ENCODE results near the gene SLC22A23.
A peak's percentile ranks its signal among the peaks of the same experiment; 100 is the strongest.

The SLC22A23 gene

GRCh38 chr6:3373597-3374203 lies 83.2 kb downstream of the SLC22A23 start:
- no peak for DNase-seq

- DNase-seq = no peak
These were observed 83.8 kb downstream of the SLC22A23 start for GRCh38 chr6:3372912-3373554.

- DNase-seq = peak in 1 of 58 donors; percentile 21
These were observed 84.5 kb downstream of the SLC22A23 start for GRCh38 chr6:3372184-3372846.

DNA sequence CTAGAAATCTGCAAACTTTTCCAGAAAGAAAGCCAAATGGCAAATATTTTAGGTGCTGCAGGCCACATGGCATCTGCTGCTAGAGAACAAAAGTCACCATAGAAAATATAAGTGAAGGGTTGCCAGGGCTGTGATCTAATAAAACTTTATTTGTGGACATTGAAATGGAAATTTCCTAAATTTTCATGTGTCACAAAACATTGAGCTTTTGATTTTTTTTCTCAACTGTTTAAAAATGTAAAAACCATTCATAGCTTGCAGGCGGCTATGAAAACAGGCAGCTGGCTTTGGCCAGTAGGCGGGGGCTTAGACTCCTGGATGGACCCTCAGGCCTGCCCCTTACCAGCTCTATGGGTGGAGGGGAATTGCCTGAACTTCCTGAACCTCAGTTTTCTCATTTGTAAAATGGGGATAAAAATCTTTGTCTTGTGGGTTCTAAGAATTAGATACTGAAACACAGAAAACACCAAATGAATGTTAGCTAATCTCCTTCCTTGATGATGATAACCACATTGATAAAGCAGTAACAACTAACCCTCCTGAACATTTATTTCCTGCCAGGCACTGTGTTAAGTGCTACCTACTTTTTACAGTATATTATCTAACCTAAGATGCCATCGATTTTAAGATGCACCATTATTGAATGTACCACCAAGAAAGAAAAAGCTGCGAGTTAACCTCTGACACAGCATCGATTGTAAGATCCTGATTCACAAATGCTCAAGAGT lies 85.5 kb downstream of the SLC22A23 start:
- no peak for DNase-seq

- DNase-seq = no peak
These were observed 86.3 kb downstream of the SLC22A23 start for GRCh38 chr6:3370361-3371221.

DNA sequence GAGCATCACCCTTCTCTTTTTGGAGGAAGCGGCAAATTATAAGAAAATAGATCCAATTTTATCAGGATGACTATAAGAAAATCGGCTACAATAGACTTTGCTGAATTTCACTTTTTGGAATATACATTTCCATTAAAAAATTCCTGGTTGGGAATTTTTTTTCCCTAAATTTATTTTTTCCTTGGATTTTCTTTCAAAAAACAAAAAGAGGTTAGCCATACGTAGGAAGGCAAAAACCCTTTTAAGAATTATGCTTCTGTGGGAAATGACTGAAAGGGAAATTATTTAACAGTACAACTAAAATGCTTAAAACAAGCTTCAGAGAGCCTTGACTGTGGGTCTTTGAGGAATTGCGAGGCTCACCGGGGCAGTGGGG lies 86.9 kb downstream of the SLC22A23 start:
- DNase-seq = no peak

GRCh38 chr6:3368685-3369084 lies 88.2 kb downstream of the SLC22A23 start:
- peak in 2 of 58 donors; percentile 18 to 25 for DNase-seq

DNA sequence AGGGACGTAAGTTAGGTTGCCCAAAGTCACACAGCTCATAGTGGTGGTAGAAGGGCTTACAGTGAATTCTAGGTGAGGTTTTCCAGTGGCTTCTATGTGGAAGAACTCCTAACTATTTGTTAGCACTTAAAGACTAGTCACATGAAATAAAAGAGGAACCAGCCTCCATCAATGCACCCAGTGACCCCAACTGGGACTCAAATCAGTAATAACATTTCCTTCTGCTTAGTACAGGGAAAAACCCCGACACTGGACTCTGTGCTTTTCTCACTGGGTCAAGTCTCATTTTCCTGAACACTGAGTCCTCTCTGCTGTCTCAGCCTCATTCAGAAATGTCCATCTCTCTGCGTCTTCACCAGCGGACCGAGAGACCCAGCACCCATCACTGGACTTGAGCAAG lies 89.2 kb downstream of the SLC22A23 start:
- DNase-seq = no peak

GRCh38 chr6:3366596-3367413 lies 90.0 kb downstream of the SLC22A23 start:
- DNase-seq = no peak

DNA sequence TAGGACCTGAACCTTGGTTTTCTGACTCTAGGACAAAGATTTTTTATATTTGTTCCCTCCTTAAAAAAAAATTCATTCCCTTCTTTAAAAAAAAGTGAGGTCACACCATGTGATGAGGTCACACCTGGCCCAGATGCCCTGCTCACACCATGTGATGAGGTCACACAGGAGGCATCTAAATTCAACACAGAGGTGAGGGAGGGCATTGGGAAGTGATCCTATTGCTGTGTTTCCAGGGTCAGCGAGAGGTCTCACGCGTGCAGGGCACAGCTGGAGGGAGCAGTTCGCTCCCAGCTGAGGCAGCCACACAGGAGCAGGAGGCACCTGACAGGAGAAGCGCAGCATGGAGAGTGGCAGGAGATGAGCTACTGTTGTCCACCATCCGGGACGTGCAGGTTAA lies 92.5 kb downstream of the SLC22A23 start:
- no peak for DNase-seq

GRCh38 chr6:3363296-3364025 lies 93.4 kb downstream of the SLC22A23 start:
- DNase-seq = no peak

DNA sequence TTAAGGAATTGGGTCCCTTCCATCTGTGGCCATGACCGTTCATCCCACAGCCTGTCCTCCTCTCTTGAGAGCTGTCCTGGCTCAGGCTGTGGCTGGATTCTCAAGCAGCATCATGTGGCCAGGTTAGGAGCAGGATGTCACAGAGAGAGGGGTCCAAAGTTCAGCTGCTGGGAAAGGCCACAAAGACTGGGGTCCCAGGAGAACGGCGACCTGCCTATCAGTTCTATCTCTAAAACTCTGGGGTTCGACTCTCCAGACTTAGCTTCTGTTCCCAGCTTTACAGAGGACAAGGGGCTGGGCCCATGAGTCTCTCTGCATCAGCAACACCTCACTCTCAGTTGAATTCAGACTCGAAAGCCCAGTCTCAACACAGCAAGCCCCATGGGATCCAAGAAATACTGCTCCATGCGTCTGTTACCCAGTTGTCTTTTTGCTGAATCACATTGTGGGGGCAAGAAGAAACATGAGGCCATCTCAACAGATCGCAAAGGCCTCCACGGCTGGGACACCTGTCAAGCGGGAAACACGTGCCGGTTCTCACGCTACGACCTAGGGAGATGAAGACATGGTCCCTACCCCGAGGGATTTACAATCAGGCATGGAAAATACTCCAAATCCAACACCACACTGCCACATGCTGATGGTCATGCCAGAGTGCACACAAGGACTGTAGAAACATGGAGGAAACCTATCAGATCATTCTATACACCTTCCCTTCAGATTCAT lies 95.4 kb downstream of the SLC22A23 start:
- DNase-seq = no peak

DNA sequence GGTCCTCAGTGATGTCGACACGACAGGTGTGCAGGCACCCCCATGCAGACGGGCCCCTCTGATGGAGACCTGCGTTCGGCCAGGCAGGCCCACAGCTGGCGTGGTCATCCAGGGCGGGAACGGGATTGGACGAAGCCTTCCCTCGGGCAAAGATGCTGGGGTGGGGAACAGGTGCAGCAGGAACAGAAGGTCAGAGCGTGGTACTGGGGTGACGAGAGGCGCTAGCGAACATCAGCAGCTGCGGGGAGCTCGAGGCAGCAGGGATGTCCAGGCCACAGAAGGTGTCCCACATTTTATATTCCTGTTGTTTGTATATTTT lies 96.2 kb downstream of the SLC22A23 start:
- DNase-seq = no peak

- no peak for DNase-seq
These were observed 96.7 kb downstream of the SLC22A23 start for GRCh38 chr6:3359973-3360726.

DNA sequence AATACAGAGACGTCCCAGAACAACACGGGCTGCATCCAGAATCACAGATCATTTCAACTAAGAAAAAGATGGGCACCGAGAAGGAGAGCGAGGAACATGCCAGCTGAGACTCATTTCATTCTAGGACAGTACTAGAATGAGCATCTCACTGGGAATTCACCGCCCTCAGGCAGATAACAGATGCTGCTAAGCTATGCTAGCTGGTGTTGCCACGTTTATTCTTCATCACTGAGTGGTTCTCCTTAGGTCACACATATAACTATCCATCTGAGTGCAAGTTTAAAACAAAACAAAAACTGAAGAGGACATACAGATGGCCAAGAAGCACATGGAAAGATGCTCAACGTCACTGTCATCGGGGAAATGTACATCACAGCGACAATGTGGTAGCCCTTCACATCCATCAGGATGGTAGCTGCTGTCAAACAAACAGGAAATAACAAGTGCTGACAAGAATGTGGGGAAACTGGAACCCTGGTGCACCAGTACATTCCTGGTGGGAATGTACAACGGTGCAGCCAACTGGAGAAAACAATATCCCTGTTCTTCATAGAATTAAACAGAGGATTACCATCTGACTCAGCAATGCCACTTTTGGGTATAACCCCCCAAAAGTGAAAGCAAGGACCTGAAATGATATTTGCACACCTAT lies 97.6 kb downstream of the SLC22A23 start:
- peak in 10 of 58 donors; percentile 15 to 60 (median 26) for DNase-seq

DNA sequence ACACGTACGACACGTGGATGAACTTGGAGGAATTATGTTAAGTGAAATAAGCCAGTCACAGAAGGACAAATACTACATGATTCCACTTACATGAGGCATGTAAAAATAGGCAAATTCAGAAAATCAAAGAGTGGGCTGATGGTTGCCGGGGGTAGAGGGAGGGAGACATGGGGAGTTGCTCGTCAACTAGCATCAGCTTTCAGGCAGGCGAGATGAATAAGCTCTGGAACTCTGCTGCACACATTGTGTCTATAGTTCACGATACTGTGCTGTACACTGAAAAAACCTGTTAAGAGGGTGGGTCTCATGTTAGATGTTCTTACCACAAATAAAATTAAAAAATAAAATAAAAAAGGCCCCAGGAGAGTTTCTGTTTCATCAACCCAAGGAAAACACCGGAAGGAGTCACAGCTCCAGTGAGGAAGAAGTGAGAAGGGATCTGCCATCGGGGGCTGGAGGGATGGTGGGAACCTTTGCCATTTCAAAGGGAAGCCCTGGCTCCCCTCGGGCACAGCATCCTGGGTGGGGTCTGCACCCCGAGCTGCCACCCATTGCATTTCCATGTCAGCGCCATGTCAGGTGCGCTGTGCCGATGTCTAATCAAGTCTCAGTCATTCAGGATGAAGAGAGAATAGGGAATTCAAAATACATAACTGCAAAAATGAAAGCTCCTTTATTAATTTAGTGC lies 98.3 kb downstream of the SLC22A23 start:
- DNase-seq = no peak

GRCh38 chr6:3357678-3358077 lies 99.2 kb downstream of the SLC22A23 start:
- peak in 6 of 58 donors; percentile 12 to 42 (median 25) for DNase-seq

Data from anterior cingulate cortex (tissue), 58 donors.